Stimulated activated CD4-positive, alpha-beta T cell treated with anti-CD3 and anti-CD28 coated beads, Interleukin-12 subunit alpha, Interleukin-12 subunit beta, amount 100 ng/mL, for 24 hours (primary cell): Measurements from ENCODE around the gene GRID2.
"Not testable (repeated sequence)": the region's sequence is repeated elsewhere in the genome, so short reads cannot be mapped to it uniquely, and the experiment has no call there.

Experiments used
- DNase-seq, 2 experiments: peaks; one replicate each; pipeline ENCODE4 v3.0.0-alpha.2; 2020; ENCODE audit warnings: low read depth in 2 of 2

GRID2 gene

DNA sequence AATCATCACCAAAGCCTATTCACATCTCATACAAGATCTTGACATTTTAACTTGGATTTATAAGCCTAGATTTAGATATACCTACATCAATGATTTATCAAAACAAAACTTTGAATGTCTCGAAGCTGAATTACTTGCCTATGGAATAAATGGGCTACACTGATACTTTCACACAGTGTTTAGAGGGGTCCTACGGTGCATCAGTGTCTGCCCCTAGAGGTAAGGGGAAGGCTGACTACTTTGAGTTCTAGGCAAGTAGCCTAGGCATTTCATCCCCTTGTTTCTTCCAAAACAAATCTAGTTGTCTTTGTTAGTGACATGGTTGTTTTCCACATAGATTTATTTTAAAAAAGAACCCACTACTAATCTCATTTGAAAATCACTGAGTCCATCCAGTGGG, 1366.7 kb downstream of the GRID2 start:
- no peak for DNase-seq

DNA sequence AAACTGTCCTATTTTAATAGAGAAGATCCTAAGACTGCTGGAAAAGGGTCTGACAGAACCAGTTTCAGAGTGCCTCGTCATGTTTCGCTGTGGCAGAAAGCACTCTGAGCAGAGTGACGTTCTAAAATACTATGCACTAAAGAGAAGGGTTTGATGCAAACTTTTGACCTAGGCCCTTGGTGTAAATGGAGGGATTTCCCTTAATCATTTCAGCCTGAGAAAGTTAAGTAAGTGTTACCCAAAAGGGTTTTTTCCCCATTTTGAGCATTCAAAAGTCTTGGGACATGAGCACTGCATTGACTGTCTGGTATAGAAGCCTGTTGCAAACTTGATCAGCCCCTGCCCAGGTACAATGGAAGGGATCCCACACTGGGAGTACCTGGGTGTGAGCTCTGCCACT, 1367.3 kb downstream of the GRID2 start:
- DNase-seq: no peak

DNA sequence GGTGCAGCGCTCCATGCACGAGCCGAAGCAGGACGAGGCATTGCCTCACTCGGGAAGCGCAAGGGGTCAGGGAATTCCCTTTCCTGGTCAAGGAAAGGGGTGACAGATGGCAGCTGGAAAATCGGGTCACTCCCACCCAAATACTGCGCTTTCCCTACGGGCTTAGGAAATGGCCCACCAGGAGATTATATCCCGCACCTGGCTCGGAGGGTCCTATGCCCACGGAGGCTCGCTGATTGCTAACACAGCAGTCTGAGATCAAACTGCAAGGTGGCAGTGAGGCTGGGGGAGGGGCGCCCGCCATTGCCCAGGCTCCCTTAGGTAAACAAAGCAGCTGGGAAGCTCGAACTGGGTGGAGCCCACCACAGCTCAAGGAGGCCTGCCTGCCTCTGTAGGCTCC, 1373.2 kb downstream of the GRID2 start:
- not testable (repeated sequence) for DNase-seq

DNA sequence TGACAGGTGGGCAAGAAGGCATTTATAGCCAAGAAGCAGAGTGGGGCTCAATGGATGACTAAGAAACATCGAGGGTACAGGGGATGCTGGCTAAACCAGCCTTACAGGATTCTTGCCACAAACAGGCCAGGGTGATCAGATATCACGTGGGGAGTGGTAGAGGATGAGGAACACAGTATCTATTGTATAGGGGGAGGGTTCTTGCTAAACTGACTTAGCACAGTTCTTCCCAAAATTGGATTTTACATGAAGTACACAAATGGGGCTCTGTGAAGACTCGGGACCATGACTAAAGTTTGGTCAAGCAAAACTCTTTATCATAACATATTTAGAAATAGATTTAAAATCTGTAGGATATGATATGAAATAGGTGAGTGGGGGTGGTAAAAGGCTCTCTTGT, 1380.8 kb downstream of the GRID2 start:
- no peak for DNase-seq

DNA sequence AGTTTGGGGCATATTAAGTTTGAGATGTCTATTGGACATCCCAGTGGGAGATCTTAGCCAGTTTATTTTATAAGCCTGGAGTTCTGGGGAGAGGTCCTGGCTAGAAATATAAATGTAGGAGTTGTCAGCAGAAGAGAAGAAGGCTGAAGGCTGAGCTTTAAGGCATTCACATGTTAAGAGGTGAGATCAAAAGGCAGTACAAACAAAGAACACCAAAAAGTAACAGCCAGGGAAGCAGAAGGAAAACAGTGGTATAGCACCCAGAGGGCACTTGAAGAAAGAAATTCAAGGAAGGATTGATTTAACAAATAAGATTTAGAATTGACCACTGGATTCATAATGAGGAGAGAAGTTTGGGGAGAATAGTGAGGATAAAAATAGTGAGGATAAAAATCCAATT, 1383.5 kb downstream of the GRID2 start:
- DNase-seq: no peak

DNA sequence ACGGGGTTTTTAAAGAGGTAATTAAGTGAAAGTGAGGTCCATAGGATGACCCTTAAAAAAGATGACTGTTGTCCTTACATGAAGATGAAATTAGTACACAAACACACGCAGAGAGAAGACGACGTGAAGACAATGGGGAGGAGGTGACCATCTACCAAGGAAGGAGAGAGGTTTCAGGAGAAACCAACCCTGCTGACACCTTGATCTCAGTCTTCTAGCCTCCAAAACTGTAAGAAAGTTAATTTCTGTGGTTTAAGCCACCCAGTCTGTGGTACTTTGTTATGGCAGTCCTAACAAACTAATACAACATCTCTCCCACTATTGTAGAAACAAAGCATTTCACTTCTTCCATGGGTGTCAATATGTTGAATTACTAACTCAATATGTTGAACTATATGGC, 1385.2 kb downstream of the GRID2 start:
- no peak for DNase-seq

DNA sequence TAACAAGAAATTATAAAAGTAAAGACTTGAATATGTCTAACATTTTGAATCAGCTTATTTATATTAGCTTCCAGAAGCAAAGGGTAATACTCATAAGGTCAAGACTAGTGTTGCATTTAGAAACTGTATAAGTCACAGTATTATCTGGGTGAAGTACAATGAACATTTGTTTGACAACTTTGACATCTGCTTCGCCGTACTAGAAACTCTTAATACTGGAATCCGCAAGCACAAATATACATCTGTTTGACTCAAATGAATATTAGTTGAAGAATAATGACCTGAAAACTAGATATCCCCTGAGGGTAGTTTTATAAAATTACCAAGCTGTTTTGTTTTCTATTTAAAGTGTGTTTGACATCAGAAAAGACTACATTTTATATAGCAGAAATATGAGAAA, 1389.4 kb downstream of the GRID2 start:
- no peak for DNase-seq

DNA sequence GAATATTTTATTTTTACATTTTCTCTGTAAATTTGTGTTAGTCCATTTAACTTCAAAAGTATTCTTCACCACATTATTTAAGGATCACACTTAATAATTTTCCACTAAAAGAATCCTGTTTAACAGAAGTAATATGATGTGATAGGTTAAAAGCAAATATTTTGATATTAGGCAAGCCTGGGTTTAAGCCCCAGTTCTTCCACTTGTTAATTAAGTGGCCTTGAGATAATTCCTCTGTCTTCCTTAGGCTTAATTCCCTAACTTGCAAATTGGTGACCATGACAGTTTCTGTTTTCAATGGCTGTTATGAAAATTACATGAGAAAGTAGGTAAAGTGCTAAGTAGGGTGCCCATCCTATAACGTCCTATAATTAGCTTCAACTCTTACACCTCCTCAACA, 1394.9 kb downstream of the GRID2 start:
- DNase-seq: no peak

DNA sequence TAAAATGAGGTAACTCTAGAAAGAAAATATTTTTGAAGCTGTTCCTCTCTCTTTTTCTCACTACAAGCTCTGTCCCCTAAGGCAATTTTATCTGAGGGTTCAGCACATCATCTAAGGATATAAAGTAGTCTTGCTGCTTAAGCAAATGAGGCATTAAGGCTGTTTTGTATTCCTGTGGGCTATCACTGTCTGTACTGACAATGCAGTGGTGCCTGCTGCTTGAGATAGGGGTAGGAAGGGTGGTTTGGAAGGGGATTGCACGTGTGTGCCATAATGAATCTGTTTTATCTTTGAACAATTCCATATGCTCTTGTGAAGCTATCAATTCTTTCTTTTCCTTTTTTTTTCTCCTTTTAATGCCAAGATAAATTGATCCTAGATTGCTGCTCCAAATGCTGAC, 1396.8 kb downstream of the GRID2 start:
- no peak for DNase-seq

DNA sequence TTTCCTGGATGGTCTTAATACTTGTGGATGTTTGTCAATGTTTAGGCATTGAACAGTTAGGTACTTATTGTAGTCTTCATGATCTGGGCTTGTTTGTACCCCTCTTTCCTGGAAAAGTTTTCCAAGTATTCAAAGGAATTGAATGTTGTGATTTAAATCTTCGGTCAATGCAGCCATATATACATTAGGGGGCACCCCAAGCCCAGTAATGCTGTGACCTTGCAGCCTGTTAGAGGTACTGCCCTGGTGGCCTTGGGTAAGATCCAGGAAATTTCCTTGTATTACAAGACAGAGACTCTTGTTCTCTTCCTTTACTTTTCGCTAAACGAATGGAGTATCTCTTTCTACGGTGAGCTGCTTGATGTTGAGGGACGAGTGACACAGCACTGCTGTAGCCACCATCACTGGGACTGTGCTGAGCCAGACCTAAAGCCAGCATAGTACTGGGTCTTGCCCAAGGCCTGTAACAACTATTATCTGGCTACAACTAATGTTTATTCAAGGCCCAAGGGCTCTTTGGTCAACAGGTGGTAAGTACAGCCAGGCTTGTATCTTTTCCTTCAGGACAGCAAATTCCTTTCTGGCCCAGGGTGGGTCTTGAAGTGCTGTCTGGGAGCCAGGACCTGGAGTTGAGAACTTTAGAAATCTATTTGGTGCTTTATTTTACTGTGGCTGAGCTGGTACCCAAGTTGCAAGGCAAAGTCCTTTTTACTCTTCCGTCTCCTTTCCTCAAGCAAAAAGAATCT, 1406.5 kb downstream of the GRID2 start:
- DNase-seq: no peak

DNA sequence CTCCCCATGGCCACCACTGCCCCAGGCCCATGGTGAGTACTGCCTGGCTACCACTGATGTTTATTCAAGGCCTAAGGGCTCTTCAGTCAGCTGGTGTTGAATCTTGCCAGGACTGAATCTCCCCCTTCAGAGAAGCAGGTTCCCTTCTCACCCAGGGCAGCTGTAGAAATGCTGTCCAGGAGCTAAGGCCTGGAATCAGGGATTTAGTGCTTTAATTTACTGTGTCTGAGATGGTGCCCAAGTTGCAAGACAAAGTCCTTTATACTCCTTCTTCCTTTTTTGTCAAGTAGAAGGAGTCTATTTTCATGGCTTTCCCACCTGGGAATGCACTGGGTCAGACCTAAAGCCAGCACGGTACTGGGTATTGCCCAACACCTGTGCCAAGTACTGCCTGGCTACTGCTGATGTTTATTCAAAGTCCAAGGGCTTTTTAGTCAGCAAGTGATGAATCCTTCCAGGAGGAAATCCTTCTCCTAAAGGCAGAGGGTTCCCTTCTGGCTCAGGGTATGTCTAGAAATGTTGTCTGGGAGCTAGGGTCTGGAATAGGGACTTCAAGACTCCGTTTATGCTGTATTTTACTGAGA, 1407.2 kb downstream of the GRID2 start:
- no peak for DNase-seq

DNA sequence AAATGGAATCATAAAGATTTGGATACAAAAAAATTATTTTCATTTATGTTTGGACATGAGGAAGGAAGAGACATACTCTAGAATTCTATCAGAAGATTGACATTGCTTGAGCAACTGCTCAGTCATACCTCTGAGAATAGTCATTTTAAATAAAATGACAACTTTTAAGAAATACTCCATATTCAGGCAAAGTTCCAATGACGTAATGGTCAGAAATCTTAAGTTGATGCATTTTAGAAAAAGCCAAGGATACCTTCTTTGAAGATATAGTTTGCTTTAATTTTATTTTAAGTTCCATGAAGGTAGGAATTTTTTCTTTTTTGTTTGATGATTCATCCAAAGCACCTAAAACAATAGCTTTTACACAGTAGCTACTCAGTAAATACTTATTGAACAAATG, 1414.5 kb downstream of the GRID2 start:
- no peak for DNase-seq

DNA sequence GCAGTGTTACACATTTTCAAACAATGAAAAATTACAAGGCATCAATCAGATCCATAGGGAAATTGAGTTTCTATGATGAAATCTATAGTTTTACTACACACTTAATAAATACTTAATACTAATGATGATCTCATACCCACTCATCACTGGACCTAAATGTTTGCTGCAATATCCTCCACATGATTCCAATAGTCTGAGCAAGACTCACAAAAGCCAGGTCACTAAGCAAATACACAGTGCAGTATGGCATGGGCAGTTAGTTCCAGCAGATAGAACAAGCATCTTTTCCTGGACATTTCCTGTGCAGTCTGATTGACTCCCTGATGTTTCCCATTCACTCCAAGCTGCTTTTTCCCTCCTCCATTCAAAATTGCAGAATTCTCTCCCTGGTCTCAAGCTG, 1415.8 kb downstream of the GRID2 start:
- no peak for DNase-seq

DNA sequence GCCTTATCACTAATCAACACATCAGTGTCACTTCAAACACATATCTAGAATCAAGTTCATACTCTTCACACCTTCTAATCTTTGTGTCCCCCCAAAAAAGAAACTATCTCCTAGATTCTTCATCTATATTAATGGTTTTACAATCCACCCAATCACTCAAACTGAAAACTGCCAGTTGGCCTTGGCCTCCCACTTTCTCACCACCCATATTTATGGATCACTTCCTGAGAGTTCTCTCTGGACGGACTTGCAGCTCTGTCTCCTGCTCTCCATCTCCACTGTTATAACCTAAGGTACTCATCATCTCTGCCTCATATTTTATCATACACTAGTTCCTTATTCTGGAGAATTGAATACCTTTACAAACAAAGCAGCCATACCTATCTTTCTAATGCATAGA, 1418.7 kb downstream of the GRID2 start:
- DNase-seq: no peak

DNA sequence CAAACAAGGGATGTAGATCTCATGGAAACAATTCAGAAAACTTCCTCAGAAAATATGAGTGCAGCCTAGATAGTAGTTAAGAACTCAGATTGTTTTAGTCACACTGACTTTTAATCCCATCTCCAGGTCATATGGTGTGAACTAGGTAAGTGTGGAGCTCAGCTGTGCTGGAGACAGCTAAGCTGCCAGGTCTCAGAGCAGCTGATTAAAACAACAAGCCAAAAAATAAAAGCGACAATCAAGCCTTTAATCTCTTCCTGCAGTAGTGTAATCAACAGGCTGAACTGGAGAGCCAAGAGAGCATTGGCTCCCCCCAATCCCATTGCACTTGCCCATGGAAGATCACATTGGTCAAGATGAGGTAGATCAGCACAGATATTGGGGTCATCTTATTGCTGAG, 1426.5 kb downstream of the GRID2 start:
- no peak for DNase-seq

DNA sequence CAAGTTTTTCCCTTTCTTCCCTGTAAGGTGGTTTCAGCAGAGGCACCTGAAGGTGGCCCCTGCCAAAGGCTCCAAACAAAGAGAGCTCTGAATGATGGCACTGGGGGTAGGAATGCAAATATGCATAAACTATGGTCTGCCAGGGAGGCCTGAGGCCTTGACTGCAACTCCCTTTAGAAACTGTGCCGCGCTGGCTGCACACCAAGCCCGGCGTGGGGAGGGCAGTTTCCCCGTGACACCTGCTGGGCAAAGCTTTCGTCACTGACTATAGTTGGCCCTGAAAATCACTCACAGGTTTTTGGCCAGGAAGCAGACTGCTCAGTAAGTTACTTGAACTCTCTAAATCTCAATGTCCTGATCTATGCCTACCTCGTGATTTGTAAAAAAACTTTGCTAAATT, 1427.0 kb downstream of the GRID2 start:
- no peak for DNase-seq

DNA sequence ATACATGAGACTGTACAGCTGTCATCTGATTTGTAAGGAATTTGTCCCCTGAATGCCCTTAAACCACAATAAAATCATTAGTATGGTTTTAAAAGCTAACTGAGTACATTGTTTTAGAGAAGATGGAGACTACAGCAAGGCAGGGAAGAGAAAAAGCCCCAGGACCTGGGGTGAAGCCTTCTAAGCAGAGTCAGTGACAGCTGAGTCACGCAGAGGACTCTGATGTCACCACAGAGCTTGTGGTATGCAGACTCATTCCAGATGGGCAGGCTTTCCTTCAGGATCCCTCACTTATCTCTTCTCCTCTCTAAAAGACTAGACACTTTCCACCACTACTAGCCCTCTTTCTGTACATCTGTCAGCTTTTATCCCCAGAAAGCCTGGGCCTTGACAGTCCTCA, 1427.7 kb downstream of the GRID2 start:
- DNase-seq: no peak

DNA sequence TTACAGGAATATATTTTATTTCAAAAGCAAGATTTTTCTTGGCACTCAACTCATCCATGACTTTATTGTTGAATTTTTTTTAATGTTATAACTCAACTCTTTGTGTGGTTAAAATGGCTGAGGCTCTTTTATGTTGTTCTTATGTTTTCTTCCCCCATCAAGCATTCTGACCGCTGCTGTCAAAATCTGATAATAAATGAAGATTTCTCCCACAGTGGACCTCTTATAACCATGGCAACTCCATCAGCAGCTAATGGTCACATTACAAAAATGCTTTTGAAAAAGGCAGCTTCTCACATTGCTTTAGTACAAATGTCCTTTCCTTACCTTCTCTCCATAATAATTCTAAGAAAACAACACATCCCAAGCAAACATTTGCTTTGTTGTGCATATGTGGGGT, 1428.7 kb downstream of the GRID2 start:
- no peak for DNase-seq

DNA sequence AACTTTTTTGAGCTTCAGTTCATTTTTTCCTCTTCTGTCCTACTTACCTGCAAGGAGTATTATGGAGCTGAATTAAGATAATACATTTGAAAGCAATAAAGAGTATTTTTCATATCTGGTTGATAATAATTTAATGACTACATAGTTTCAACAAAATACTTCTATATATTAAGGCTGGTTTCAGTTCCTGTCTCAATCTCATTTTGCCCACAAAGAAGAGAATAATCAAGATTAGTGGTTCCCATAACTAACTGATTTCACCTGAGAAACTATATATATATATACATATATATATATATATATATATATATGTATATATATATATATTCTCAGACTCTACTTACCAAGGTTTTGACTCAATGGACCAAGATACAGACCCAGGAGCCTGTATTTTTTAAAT, 1437.1 kb downstream of the GRID2 start:
- no peak for DNase-seq

DNA sequence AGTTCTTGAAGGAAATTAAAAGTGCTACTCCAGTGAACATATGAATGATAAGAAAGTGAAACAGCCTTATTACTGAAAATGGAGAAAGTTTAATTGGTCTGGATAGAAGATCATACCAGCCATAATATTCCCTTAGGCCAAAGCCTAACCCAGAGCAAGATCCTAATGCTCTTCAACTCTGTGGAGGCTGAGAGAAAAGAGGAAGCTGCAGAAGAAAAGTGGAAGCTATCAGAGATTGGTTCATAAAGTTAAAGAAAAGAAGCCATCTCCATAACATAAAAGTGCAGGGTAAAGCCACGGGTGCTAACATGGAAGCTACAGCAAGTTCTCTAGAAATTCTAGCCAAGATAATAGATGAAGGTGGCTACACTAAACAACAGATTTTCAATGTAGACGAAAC, 1439.3 kb downstream of the GRID2 start:
- DNase-seq: no peak

DNA sequence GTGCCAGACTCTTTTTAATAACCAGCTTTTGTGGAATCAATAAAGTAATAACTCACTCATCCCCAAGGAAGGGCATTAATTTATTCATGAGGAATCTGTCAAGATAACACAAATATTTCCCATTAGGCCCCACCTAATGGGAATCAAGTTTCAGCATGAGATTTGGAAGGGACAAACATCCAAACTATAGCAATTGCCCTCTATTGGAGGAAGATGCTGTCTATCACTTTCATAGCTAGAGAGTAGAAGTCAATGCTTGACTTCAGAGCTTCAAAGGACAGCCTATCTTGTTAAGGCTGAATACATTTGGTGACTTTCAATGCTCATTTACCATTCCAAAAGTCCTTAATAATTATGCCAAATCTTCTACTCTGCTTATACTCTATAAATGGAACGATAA, 1439.9 kb downstream of the GRID2 start:
- DNase-seq: no peak

DNA sequence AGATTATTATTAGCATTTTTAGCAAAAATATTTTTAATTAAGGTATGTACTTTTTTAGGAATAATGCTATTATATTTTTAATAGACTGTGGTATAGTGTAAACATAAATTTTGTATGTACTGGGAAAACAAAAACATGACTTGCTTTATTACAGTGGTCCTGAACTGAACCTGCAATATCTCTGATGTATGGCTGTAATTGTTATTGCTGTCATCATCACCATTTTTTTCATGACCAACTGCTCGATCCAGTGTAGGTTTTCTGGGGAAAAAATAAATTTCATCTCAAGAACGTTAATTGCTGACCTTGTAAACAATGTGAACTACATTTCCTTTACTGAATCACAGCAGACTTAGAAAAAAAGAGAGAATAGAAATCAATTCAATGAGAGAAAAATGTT, 1441.2 kb downstream of the GRID2 start:
- DNase-seq: no peak

DNA sequence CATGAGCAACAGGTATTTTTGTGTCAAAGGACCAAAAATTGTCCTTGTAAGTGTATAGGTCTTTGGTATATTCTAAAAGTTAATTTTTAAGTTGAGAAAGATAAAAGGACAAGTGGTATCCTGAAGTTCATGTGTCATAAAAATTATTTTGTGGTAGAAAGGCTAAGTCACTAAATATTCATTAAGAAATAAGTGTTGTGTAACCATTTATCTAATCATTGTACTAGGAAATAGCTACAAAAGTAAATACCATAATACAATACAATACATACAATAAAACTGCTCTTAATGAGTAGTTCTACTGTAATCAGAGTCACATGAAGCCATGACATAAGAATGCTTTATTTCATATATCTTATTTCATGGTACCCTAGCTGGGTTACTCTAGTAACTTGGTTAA, 1442.3 kb downstream of the GRID2 start:
- DNase-seq: no peak

DNA sequence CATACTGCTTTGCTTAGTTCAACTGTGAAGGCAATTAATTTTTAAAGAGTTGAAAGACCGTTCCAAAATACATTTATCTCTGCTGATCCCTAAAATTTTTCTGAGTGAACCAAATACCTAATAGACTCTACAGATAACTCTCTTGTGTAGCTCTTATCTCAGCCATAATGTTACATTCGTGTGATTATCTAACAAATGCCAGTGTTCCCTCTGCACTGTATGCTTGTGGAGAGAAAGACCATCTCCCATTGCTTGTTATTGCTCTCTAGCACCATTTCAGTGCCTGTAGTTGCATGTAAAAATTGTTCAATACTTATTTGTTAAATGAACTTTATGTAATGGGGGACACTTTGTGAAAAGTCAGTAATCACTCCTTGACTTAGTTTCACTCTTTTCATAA, 1443.5 kb downstream of the GRID2 start:
- DNase-seq: no peak
